Choroid plexus epithelial cell (primary cell): ENCODE measurements around the gene OARD1.

Experiments used
- DNase-seq: peaks from one replicate; pipeline ENCODE4 v3.0.0-alpha.2; 2010; ENCODE audit warnings: low read depth
- H3K4me3 ChIP-seq: 2 replicates; pipeline ENCODE4 v1.5.1; 2011; ENCODE audit warnings: low read depth, mild to moderate bottlenecking, control low read depth, low read length, moderate library complexity
- CTCF ChIP-seq: conservative IDR thresholded peaks from 2 replicates; pipeline ENCODE4 v1.5.1; 2011; ENCODE audit warnings: low read depth, mild to moderate bottlenecking, control low read depth, inconsistent platforms, low read length, moderate library complexity

The OARD1 gene

DNA sequence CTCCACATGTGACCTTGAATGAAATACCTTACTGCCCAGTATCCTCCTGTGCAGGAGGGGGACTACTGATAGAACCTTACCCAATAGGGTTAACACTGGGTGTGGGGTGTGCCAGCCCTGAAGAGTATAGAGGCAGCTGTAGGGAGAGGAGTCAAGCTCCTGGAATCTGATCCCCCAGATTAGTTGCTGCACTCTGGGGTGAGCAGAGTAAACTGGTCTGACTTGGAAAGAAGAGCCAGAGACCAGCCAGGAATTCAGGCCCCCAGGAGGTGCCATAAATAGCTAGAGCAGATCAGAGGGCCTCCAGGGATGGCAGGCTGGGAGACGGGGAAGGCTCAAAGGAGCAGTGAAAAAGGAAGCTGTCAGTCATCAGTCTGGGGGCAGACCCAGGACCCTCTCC lies 22.6 kb downstream of the OARD1 start:
- no peak overlapping the region for H3K4me3 ChIP-seq
- no peak for DNase-seq
- TF ChIP-seq CTCF = no peak

DNA sequence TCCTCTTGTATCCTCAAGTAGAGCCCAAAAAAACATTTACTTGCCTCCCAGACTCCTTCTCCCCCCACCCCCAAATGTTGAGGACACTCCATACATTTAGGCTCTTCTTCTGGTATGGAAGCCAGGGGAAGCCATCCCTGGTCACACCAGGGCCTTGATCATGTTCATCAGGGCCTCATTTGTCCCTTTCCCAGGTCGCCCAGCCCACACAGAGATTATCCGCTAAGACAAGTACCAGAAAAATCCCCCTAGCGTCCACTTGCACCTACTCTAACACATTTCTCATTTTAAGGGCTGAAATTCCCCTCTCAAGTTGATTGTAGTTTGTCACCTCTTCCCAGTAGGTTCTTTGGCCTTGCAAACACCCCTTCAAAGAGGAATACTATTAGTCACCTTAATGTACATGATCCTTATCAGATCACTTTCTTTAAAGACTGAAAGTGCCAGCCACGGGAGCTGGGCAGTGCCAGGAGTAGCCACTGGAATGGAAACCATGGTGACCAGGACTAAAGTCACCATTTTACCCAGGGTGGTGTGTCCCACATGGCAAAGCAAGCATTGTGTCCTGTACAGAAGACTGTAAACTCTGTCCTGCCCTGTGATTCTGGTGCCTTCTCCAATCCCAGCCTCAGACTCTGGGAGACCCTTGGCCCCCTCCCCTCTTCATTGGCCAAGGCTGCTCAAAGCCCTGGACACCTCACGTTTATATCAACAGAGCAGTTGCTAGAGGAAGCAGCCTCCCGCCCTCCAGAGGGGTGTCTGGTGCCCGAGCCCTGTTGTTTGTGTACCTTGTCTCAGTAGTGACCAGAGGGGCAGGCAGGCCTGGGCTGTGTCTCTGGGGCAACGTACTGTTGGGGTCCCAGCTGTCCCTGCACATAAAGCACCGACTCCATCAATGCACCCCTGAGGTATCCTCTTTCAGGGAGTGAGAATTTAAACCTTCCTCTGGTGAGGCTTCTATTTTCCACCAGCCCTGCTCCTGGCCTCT lies 24.1 kb downstream of the OARD1 start:
- TF ChIP-seq CTCF = no peak
- no peak for DNase-seq
- no peak overlapping the region for H3K4me3 ChIP-seq

DNA sequence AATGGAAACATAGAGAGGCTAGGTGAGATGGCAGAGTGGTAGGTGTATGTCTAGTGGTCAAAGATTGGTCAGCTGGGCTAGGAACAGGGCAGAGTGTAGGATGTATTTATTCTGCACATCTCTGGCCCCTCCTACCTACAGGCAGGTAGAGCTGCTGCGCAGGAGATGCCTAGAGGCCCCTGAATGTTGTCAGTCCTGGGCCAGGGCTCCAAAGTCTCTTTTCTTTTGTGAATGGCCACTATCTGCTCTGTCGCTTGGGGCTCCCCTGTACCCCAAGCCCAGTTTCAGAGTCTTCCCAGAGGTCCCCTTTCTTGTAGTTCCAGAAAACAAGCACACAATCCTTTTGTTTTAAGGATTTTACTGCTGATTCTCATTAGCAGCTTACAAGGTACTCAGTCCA lies 24.9 kb downstream of the OARD1 start:
- no peak for TF ChIP-seq CTCF
- DNase-seq = no peak
- no peak overlapping the region for H3K4me3 ChIP-seq

GRCh38 chr6:41046084-41046483 lies 26.1 kb downstream of the OARD1 start:
- no peak overlapping the region for H3K4me3 ChIP-seq
- TF ChIP-seq CTCF = no peak
- no peak for DNase-seq

DNA sequence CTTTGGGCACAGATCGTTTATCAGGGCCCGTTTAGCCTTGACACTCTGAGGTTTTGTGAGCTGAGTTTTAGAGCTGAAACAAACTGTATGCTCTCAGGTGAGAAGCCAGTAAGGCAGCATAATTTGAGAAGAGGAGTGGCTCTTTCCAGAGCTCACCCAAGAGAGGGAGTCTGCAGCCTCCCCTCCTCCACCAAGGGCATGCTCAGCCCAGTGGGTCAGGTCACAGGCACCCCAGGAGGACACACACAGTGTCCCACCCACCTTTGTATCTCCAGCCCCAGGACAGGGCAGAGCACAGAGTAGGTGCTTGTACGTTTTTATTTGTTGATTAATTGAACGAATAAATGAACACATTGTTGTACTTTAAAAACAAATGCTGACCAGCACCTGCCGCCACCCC lies 26.5 kb downstream of the OARD1 start:
- TF ChIP-seq CTCF = no peak
- H3K4me3 ChIP-seq = no peak overlapping the region
- no peak for DNase-seq

- no peak for TF ChIP-seq CTCF
- no peak for DNase-seq
Observed at GRCh38 chr6:41043151-41043550, 29.0 kb downstream of the OARD1 start.

More at GRCh38 chr6:41043151-41043550, 29.0 kb downstream of the OARD1 start:
- H3K4me3 ChIP-seq = no peak overlapping the region
